ENCODE measurements around the gene RPS19BP1. TPM values are rescaled to one million over a fixed set of nuclear protein-coding genes. Genes with fewer than 3 reads are reported as not detected.

RPS19BP1 gene
- total RNA-seq, 1 donor from 2014 or later = 47.9 TPM

DNA sequence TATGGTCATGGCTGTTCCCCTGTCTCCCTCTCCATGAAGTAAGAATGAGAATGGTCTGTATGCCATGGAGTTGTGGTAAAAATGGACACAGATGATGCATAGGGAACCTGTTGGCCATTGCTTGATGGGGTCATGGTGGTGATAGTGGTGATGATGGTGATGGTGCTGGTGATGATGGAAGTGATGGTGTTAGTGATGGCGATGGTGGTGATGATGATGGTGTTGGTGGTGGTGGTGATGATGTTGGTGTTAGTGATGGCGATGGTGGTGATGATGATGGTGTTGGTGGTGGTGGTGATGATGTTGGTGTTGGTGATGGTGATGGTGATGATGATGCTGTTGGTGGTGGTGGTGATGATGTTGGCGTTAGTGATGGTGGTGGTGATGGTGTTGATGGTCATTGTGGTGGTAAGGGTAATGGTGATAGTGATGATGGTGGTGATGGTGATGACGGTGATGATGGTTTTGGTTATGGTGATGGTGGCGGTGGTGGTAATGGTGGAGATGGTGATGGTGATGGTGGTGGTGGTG lies 32.9 kb upstream of the RPS19BP1 start:
- TF ChIP-seq, protein P1, sequence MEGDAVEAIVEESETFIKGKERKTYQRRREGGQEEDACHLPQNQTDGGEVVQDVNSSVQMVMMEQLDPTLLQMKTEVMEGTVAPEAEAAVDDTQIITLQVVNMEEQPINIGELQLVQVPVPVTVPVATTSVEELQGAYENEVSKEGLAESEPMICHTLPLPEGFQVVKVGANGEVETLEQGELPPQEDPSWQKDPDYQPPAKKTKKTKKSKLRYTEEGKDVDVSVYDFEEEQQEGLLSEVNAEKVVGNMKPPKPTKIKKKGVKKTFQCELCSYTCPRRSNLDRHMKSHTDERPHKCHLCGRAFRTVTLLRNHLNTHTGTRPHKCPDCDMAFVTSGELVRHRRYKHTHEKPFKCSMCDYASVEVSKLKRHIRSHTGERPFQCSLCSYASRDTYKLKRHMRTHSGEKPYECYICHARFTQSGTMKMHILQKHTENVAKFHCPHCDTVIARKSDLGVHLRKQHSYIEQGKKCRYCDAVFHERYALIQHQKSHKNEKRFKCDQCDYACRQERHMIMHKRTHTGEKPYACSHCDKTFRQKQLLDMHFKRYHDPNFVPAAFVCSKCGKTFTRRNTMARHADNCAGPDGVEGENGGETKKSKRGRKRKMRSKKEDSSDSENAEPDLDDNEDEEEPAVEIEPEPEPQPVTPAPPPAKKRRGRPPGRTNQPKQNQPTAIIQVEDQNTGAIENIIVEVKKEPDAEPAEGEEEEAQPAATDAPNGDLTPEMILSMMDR (IDR thresholded peaks at IDR 0.05) = no peak
- no peak for DNase-seq (ENCODE audit: low spot score)
- no peak overlapping the region for H3K4me3 Mint-ChIP-seq (ENCODE audit: unreplicated experiment)
- H3K9me3 Mint-ChIP-seq (ENCODE audit: low read depth) = peaks cover 5% of the 10 kb centered on the region
- H3K27ac Mint-ChIP-seq (ENCODE audit: unreplicated experiment) = no peak overlapping the region
- H3K36me3 Mint-ChIP-seq (ENCODE audit: low read depth) = no peaks in the 10 kb centered on the region
- H3K4me1 Mint-ChIP-seq (ENCODE audit: low read depth) = no peaks in the 10 kb centered on the region
- H3K27me3 Mint-ChIP-seq (ENCODE audit: low read depth) = peaks cover 7% of the 10 kb centered on the region

DNA sequence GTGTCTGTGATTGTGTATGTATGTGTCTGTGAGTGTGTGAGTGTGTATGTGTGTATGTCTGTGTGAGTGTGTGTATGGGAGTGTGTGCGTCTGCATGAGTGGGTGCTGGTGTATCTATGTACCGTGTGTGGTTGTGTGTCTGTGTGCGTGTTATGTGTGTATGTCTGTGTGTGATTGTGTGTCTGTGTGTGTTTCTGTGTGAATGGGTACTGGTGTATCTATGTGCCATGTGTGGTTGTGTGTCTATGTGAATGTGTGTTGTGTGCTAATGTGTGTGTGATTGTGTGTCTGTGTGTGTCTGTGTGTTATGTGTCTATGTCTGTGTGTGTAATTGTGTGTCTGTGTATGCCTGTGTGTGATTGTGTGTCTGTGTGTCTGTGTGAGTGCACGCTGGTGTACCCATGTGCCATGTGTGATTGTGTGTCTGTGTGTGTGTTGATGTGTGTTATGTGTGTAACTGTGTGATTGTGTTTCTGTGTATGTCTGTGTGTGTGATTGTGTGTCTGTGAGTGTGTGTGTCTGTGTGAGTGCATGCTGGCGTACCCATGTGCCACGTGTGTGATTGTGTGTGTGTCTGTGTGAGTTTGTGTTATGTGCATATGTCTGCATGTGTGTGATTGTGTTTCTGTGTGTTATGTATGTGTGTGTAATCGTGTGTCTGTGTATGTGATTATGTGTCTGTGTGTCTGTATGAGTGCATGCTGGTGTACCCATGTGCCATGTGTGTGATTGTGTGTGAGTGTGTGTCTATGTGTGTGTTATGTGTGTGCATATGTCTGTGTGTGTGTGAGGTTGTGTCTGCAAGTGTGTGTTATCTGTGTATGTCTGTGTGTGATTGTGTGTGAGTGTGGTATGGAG lies 31.3 kb upstream of the RPS19BP1 start:
- Mint-ChIP-seq H3K4me3 (ENCODE audit: unreplicated experiment) (no peak overlapping the region), H3K4me1 (ENCODE audit: low read depth) (no peaks in the 10 kb centered on the region), H3K27me3 (ENCODE audit: low read depth) (peaks cover 10% of the 10 kb centered on the region), H3K9me3 (ENCODE audit: low read depth) (peaks cover 5% of the 10 kb centered on the region), H3K27ac (ENCODE audit: unreplicated experiment) (no peak overlapping the region), H3K36me3 (ENCODE audit: low read depth) (no peaks in the 10 kb centered on the region)
- no peak for DNase-seq (ENCODE audit: low spot score)
- TF ChIP-seq, protein P1 (IDR thresholded peaks at IDR 0.05) = no peak

DNA sequence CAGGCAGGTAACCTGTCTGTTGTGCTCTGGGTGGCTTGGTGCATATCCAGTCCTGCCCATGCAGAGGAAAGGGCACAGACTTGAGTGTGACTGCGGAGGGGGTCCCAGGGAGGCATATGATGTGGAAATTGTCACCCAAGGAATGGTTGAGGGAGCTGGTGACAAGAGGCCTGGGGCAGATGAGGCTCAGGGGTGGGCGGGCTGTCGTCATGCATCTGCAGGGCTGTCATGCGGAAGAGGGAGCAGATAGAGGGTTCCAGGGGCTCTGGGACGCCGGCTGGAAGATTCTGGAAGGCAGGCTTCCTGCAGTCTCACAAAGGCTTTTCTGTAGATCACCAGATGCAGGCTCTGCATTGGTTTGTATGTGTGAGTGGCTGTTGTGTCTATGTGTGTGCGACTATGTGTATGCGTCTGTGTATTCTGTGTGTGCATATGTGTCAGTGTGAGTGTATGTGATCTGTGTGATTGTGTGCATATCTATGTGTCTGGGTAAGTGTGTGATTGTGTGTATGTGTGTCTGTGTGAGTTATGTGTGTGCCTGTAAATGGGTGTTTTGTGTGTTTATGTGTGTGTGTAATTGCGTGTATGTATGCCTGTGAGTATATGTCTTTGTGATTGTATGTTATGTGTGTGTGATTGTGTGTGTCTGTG lies 30.4 kb upstream of the RPS19BP1 start:
- TF ChIP-seq, protein P1 (IDR thresholded peaks at IDR 0.05) = no peak
- no peaks in the 10 kb centered on the region for H3K36me3 Mint-ChIP-seq (ENCODE audit: low read depth)
- H3K4me3 Mint-ChIP-seq (ENCODE audit: unreplicated experiment) = no peak overlapping the region
- H3K4me1 Mint-ChIP-seq (ENCODE audit: low read depth) = peaks cover 5% of the 10 kb centered on the region
- H3K27ac Mint-ChIP-seq (ENCODE audit: unreplicated experiment) = no peak overlapping the region
- peaks cover 5% of the 10 kb centered on the region for H3K9me3 Mint-ChIP-seq (ENCODE audit: low read depth)
- no peak for DNase-seq (ENCODE audit: low spot score)
- peaks cover 14% of the 10 kb centered on the region for H3K27me3 Mint-ChIP-seq (ENCODE audit: low read depth)

DNA sequence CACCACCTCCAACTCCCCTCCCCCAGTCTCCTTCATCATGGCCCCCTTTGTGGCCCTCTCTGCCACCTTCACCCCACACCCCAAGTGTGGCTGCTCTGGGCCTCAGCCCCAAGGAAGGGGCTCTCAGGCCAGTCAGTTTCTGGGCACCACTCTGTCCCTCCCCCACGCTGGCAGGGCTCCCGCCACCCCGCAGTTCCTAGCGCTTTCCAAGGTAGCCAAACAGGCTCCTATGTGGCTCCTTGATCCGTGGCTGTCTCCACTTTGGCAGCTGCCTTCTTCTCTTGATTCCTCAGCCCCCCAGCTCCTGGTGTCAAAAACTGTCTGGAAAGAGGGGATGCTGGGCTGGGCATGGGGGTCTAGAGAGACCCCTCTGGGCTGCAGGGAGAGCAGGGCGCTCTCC lies 27.6 kb upstream of the RPS19BP1 start:
- H3K27me3 Mint-ChIP-seq (ENCODE audit: low read depth) = peaks cover 34% of the 10 kb centered on the region
- DNase-seq (ENCODE audit: low spot score) = no peak
- H3K27ac Mint-ChIP-seq (ENCODE audit: unreplicated experiment) = no peak overlapping the region
- no peaks in the 10 kb centered on the region for H3K36me3 Mint-ChIP-seq (ENCODE audit: low read depth)
- peaks cover 8% of the 10 kb centered on the region for H3K4me1 Mint-ChIP-seq (ENCODE audit: low read depth)
- H3K9me3 Mint-ChIP-seq (ENCODE audit: low read depth) = no peaks in the 10 kb centered on the region
- TF ChIP-seq, protein P1 (IDR thresholded peaks at IDR 0.05) = no peak
- no peak overlapping the region for H3K4me3 Mint-ChIP-seq (ENCODE audit: unreplicated experiment)

DNA sequence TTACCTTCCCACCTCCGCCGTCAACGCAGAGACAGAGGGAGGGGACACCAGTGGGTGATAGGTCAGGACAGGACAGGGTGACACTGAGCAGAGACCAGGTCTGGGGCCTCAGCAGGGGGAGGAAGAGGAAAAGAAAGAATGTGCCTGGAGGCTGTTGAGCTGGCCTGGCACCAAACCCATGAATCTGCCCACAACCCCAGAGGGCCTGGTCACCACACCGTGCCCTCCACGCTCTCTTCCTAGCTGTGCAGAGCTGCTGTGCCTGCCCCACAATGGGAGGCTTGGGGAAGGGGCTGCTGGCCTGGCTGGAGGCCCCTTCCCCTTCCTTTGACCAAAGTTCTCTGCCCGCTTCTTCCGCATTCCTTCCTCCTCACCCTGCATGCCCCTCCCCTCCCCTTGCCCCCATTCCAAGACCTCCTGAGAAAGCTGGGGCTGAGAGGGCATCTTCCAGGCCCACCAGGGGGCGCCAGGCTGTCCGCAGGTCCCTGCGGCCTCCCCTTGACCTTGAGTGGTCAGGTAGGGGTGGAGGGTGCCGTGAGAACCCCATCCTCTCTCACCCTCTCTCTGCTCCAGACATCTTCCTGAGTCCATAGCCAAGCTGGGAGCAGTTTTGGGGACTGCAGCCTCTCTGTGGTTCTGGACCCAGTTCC lies 27.0 kb upstream of the RPS19BP1 start:
- no peak for DNase-seq (ENCODE audit: low spot score)
- peaks cover 34% of the 10 kb centered on the region for H3K27me3 Mint-ChIP-seq (ENCODE audit: low read depth)
- H3K4me3 Mint-ChIP-seq (ENCODE audit: unreplicated experiment) = no peak overlapping the region
- H3K27ac Mint-ChIP-seq (ENCODE audit: unreplicated experiment) = no peak overlapping the region
- H3K36me3 Mint-ChIP-seq (ENCODE audit: low read depth) = no peaks in the 10 kb centered on the region
- TF ChIP-seq, protein P1 (IDR thresholded peaks at IDR 0.05) = peak; percentile 74
- peaks cover 8% of the 10 kb centered on the region for H3K4me1 Mint-ChIP-seq (ENCODE audit: low read depth)
- no peaks in the 10 kb centered on the region for H3K9me3 Mint-ChIP-seq (ENCODE audit: low read depth)

Data from chondrocyte (in vitro differentiated cells).